HG02885 (cell line): ENCODE results near the gene TBC1D8.

Experiments
- ATAC-seq: cut with Tn5 transposase; IDR thresholded peaks from one replicate; pipeline ENCODE4 v1.9.1; 2021; ENCODE audit warnings: mild to moderate bottlenecking; ENCODE audit not compliant: unreplicated experiment, poor library complexity

Gene TBC1D8

DNA sequence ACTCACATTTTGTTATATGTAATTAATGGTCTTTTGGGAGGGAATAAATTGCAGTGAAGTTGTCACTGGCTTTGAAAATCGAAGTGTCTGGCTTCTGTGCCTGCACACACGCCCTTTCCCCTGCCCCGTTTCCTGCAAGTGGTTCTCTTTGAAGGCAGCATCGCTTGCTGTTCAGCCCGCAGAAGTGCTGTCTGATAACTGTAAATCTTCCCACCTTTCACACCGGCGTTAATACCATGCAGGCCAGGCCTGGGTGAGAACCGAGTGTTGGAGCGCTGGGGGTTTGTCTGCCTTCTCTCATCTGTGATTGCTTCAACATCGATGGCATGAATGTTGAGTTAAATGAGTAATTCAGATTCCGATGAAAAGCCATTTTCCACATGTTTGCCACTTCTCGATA lies 187.0 kb downstream of the TBC1D8 start:
- no peak for ATAC-seq

DNA sequence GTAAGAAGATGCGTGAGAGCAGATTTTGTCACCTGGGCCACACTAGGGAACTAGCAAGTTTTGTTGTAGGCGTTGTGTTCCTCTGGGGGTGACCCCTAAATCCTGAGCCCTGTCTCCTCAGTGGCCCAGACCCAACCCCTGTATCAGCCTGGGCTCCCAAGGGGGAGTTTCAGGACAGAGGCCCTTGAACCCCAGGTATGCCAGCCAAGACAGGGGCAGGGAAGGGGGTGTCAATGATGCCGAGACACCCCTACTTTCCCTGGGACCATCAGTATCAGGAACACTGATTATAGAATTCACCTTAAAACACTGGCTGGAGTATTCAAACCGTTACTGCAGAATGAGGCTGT lies 188.2 kb downstream of the TBC1D8 start:
- ATAC-seq = no peak

GRCh38 chr2:100962366-100963025 lies 188.7 kb downstream of the TBC1D8 start:
- no peak for ATAC-seq

DNA sequence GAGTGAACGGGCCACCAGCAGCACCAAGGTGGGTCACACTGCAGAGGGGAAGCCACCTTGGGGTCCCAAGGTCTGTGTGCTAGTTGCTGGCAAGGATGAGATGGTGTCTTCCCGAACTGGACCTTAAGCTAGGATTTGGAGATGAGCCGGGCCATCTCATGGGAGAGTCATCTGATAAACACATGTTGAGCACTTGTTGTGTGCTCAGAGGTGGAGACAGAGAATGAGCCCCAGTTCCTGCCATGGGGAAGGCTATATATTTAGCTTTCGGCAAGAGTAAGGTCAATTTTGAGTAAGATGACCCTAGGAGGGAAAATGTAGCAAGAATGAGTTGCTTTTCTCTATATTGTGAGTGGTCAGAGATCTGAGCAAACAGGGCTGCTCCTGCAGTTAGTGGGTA lies 190.5 kb downstream of the TBC1D8 start:
- ATAC-seq = no peak

DNA sequence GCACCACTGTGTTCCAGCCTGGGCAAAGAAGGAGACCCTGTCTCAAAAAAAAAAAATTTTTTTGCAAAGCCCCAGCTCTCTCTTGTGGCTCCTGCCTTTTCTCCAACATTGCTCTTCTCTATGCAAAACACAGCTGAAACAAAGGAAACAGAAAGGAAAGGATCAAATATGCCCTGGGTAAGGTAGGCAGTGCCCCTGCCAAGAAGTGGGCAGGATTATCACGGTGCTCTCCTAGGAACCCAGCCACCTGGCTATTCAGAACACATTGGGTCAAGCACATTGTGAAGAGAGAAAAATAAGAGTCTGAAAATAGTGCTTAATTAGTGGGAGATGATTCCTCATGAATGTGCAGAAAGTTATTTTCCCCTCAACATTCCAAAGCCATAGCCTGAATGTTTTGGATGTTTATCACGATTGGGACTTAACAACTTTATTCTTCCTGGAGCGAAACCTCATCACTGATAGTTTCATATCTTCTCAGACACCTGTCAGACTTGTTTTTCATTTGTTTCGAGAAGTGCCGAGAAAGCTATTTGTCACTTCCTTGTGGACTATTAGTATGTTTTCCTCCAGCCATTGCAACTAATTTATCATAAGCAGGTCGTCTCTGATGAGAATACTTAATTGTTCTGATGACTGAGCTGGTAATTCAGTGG lies 191.8 kb downstream of the TBC1D8 start:
- no peak for ATAC-seq

DNA sequence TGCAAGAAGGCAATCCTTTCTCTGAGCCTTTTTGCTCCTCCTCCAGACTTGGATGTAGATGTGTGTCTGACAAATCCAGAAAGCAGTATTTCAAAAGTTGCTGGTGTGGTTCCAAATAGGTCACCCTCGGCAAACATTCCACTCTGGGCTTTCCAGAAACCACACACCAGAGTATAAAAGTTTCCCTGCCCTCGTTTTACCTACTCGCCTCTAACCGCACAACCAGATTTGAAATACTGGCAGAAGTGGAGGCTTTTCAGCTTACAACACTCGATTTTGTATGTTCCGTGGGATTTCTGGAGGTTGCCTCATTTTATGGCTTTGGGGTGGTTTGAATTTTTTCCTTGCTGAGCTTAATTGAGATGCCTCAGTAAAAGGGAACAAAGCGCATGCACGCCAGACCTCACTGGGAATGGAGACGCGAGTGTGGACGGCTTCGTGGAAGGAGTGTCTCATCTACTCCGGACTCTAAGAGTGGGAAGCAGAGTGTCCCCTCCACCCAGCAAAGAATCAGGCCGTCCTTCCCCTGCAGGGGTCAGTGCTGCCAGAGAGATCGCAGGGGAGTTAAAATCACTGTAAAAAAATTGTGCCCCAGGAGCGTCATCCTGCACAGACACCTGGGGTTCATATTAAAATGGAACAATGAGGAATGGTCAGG lies 193.1 kb downstream of the TBC1D8 start:
- no peak for ATAC-seq
